Raji (cell line): Measurements from ENCODE around the gene CCNI.

ENCODE experiments used
- POLR2A ChIP-seq: IDR thresholded peaks from 2 replicates; pipeline ENCODE4 v1.6.1; 2011; ENCODE audit warnings: low read depth, low read length, control low read depth; ENCODE audit not compliant: insufficient read depth

The CCNI gene

GRCh38 chr4:77093401-77093800 lies 17.6 kb upstream of the CCNI start:
- no peak for TF ChIP-seq POLR2A

DNA sequence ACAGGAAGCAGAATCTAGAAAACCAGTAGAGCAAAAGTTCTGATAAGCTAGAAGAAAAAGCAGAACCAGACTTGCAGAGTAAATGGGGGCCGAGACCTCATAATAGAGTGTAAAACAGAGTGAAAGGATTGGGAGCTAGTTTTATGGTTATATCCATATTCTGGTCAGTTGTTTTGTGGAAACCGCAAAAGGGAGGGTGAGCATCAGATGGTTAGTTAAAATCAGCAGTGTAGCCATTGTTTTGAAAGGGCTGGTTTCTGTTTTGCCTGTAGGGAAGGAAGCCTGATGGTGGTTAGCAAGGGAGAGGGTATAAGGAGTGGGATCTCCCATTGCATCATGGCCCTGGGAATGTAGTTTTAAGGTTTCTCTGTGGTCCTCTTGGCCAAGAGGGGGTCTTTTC lies 17.2 kb upstream of the CCNI start:
- TF ChIP-seq POLR2A: no peak

DNA sequence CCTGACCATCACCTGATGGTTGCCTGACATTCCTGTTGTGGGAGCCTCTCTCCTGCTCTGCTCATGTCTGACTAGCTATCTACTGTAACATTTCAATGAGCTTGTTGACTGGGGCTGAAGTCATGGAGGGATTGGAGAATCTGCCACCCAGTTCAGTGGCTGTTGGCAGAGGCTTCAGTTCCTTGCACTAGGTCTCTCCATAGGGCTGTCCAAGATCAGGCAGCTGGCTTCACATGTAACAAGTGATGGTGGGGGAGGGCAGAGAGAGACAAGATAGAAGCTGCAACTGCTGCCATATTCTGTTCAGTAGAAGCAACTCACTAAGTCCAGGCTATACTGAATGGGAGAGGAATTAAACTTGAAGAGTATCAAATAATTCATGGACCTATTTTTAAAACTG lies 14.1 kb upstream of the CCNI start:
- TF ChIP-seq POLR2A: no peak

DNA sequence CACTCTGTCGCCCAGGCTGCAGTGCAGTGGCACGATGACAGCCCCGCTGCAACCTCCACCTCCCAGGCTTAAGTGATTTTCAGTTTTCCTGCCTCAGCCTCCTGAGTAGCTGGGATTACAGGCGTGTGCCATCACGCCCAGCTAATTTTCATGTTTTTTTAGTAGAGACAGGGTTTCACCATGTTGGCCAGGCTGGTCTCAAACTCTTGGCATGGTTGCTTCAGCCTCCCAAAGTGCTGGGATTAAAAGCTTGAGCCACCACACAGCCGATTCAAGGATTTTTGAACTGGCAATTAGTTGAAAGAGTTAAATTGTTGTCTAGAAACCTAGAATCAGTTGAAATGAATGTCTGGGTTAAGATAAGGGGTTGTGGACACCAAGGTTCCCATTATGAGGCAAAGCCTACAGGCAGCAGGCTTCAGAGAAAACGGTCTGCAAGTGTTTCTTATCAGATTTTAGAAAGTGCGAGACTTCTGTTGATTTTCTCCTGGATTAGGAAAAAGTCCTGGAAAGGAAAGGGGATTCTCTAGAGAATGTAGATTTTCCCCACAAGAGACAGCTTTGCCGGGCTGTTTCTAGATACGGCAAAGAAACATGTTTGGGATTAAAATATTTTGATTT lies 8.3 kb upstream of the CCNI start:
- no peak for TF ChIP-seq POLR2A

GRCh38 chr4:77082886-77083608 lies 7.3 kb upstream of the CCNI start:
- TF ChIP-seq POLR2A: no peak

DNA sequence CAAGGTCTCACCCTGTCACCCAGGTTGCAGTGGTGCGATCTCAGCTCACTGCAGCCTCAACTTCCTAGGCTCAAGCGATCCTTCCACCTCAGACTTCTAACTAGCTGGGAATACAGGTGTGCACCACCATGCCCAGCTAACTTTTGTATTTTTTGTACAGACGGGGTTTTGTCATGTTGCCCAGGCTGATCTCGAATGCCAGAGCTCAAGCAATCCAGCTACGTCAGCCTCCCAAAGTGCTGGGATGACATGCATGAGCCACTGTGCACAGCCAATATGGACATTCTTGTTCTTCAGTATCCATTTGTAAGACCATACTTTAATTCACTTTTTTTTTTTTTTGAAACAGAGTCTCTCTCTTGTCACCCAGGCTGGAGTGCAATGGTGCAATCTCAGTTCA lies 3.5 kb upstream of the CCNI start:
- TF ChIP-seq POLR2A: no peak

DNA sequence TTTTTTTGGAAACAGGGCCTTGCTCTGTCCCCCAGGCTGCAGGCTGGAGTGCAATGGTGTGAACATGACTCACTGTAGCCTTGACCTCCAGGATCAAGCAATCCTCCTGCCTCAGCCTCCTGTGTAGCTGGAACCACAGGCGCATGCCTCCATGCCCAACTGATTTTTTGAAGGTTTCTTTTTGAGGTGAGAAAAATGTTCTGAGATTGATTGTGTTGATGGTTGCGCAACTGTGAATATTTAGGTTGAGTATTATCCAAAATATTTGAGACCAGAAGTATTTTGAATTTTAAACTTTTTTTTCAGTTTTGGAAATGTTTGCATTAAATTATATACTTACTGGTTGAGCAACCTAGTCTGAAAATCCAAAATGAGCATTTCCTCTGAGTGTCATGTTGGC lies 2.6 kb upstream of the CCNI start:
- TF ChIP-seq POLR2A: no peak

GRCh38 chr4:77076889-77077635 lies 1.3 kb upstream of the CCNI start:
- no peak for TF ChIP-seq POLR2A

DNA sequence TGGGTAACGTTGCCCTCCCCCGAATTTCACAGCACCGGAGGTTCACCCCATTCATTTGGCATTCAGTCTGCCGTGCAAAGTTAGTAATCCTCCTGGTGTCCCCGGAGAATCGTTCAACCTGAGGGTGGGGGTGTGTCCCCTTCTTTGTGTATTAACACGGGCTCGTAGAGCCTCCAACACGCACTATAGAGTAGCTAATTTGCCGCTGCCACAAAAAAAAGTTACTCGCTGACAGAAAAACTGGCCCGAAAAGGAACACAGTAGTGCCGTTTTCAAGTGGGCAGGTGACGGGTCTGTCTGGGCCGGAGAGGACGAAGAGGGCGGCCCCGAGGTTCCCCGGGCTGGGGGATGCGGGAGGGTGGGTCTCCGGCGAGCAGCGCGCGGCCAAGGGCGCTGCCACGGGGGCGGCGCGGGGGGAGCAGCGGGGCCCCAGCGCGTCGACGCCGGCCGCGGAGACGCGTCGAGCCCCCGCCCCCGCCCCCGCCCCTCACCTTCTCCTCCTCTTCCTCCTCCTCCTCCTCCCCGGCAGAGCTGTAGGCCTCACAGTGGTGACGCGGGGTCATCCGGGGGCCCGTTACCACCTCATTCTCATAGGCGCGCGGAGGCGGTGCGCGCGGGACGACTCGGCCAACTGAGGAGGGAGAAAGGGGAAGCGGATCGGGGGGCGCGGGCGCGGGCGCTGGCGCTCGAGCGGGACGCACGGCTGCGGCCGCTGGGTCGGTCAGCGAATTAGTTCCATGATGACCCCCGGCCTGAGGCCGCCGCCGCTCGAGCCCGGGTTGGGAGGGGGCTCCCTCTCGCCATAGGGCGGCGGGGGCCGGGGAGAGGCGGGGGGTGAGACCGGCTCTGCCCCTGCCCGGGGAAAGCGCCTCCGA lies 571 bp downstream of the CCNI start:
- no peak; the same call in 1 of the 2 replicates for TF ChIP-seq POLR2A

DNA sequence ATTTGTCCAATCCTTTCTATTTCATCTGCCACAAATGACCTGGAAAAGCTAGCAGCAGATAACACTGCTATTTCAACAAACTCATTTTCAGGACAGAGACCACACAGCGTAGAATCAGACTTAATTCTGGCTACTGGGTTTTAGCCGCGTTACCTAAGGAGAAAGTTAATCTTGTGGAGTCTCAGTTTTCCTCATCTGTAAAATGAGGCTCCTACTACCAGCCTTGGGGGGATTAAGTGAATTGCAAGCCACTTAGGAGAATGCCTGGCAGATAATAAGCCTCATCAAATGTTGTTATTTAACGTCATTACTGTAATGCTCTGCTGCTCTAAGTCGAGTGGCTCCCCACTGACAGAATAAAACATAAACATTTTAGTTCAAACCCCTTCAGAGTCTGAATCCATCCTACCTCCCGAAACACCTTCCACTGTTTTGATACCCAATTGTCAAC lies 1.4 kb downstream of the CCNI start:
- TF ChIP-seq POLR2A: no peak

- TF ChIP-seq POLR2A: no peak
Observed at GRCh38 chr4:77073981-77074380, 1.8 kb downstream of the CCNI start.

GRCh38 chr4:77073106-77073809 lies 2.5 kb downstream of the CCNI start:
- no peak for TF ChIP-seq POLR2A

GRCh38 chr4:77072195-77072753 lies 3.5 kb downstream of the CCNI start:
- no peak for TF ChIP-seq POLR2A

DNA sequence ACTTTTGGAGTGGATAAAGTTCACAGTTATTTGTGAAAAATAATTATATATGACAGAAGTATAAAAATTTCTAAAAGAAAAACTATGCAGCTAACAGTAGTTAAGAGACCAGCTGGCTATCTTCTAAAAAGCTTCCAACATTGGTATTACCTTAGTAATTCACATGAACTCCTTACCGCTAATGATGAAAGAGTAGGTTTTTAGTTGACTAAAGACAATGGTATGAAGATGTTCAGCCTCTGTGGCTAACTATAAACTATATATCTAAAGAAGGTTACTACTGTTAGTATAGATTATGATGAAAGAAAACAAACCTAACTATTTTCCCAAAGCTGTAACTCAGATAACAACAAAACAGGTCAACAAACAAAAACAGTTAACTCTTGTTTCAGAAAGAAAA lies 10.4 kb downstream of the CCNI start:
- no peak for TF ChIP-seq POLR2A
